ENCODE measurements around the gene HTR6.

Gene HTR6

GRCh38 chr1:19720973-19721372, 56.3 kb downstream of the HTR6 start:
- no peak for DNase-seq (ENCODE audit: low read depth)

- no peak for DNase-seq (ENCODE audit: low read depth)
Measured at GRCh38 chr1:19723874-19724273, 59.2 kb downstream of the HTR6 start.

GRCh38 chr1:19725606-19726005, 60.9 kb downstream of the HTR6 start:
- no peak for DNase-seq (ENCODE audit: low read depth)

- no peak for DNase-seq (ENCODE audit: low read depth)
Measured at GRCh38 chr1:19728413-19729145, 63.9 kb downstream of the HTR6 start.

GRCh38 chr1:19730232-19730631, 65.6 kb downstream of the HTR6 start:
- no peak for DNase-seq (ENCODE audit: low read depth)
